C4-2B (cell line): ENCODE measurements around the gene OR2C1.

ENCODE experiments used
- ZFX ChIP-seq: fragments of 450-650 bp; IDR thresholded peaks from 2 replicates; pipeline ENCODE4 v1.6.1; 2017
- TF ChIP-seq, protein P1 (sequence below): fragments of 450-650 bp; conservative IDR thresholded peaks from 2 replicates; pipeline ENCODE4 v1.5.1; 2017; ENCODE audit warnings: mild to moderate bottlenecking

DNA sequence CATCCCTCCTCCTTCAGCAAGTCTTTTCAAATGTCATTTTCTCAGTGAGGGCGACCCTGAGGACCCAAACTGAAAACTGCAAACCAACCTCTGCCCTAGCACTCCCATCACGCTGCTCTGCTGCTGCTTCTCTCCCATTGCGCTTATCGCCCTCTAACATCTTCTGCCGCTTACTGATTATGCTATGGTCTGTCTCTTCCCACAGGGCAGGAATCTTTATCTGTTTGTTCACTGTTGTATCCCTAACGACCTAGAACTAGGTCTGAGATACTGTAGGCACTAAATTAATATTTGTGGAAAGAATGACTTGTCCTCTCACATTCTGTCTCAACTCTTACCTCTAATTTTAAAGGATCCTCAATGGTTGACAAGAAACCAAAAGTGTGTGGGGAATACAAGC, 32.6 kb downstream of the OR2C1 start:
- TF ChIP-seq, protein P1, sequence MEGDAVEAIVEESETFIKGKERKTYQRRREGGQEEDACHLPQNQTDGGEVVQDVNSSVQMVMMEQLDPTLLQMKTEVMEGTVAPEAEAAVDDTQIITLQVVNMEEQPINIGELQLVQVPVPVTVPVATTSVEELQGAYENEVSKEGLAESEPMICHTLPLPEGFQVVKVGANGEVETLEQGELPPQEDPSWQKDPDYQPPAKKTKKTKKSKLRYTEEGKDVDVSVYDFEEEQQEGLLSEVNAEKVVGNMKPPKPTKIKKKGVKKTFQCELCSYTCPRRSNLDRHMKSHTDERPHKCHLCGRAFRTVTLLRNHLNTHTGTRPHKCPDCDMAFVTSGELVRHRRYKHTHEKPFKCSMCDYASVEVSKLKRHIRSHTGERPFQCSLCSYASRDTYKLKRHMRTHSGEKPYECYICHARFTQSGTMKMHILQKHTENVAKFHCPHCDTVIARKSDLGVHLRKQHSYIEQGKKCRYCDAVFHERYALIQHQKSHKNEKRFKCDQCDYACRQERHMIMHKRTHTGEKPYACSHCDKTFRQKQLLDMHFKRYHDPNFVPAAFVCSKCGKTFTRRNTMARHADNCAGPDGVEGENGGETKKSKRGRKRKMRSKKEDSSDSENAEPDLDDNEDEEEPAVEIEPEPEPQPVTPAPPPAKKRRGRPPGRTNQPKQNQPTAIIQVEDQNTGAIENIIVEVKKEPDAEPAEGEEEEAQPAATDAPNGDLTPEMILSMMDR, result no peak
- no peak for TF ChIP-seq ZFX
